NB4 (cell line): ENCODE measurements around the gene CABLES1.

ENCODE experiments used
- CTCF ChIP-seq: IDR thresholded peaks from one replicate; pipeline ENCODE4 v1.5.1; 2012; ENCODE audit warnings: low read depth, low read length
- POLR2A ChIP-seq: IDR thresholded peaks from 2 replicates; pipeline ENCODE4 v1.6.1; 2011; ENCODE audit warnings: mild to moderate bottlenecking; ENCODE audit not compliant: insufficient read length; ENCODE audit errors: extremely low read depth

- TF ChIP-seq POLR2A (no peak), CTCF (no peak)
Measured at GRCh38 chr18:23257686-23258565, 122.6 kb downstream of the CABLES1 start.
